HepG2 (cell line): ENCODE measurements around the gene C19orf47.

ENCODE experiments used
- NCOR1 ChIP-seq: fragments of 200-600 bp; sonication (generic); IDR thresholded peaks from 2 replicates; pipeline ENCODE4 v1.7.0; 2017; ENCODE audit warnings: antibody characterized with exemption, low read length, borderline replicate concordance
- PHB2 ChIP-seq: fragments of 450-650 bp; IDR thresholded peaks from 2 replicates; pipeline ENCODE4 v1.6.1; 2018; ENCODE audit not compliant: partially characterized antibody
- RBAK ChIP-seq: sonication (generic); formaldehyde crosslinking; IDR thresholded peaks from 2 replicates; pipeline ENCODE4 v1.5.1; 2020; ENCODE audit warnings: mild to moderate bottlenecking, missing genetic modification reagents

DNA sequence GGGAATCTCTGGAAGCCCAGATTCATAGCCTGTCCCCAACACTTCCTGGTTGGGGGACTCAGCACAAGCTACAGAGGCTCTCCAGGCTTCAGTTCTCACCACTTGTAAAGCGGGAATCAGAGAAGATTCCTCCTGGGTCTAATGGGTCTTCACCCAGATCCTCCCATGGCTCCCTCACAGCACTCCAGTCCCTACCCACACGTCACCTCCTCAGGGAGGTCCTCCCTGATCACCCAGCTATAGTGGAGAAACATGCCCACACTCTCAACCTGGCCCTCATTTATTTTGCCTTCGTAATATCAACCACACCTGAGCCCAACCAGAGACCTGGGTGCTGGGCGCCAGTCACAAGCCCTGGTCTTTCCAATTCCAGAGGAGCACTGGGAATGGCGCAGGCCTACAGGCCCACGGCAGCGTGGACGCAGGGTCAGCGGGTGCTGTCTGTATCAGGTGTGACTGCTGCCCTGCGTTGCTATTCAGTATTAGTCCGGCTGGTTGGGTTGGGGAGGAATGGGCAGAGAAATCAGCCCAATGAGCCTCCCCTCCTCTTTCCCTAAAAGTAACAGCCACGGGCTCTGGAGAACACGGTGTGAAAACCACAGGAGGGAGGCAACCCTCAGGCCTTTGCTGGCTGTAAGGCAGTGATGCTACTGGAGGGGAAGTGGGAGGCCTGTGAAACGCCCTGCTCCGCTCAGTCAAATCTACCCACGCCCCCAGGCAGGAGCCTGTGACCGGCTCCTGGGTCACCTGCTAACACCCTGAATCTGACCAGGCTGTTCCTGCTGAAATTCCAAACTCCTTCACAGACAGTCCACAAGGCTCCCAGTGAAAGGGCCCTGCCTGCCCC is 68.2 kb downstream of the C19orf47 start:
- TF ChIP-seq NCOR1 (no peak), RBAK (CRISPR knock-in tag) (no peak), PHB2 (no peak)
